ENCODE data around the gene SORCS2.

DNA sequence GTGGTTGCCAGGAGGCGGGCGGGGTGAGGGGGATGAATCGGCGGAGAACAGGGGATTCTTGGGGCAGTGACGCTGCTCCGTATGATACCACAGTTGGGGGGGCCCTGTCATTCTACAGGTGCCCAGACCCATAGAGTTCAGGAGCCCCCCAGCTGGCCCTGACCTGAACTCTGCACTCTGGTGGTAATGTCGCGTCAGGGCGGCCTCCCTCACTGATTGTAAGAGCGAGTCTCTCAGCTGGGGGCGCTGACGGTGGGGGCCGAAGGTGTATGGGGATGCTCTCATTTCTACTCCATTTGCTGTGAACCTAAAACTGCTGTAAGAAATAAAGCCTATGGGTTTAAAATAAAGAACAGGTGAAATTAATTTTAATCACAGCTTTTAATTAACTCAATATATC lies 334.2 kb downstream of the SORCS2 start:
- TF ChIP-seq, protein P1, sequence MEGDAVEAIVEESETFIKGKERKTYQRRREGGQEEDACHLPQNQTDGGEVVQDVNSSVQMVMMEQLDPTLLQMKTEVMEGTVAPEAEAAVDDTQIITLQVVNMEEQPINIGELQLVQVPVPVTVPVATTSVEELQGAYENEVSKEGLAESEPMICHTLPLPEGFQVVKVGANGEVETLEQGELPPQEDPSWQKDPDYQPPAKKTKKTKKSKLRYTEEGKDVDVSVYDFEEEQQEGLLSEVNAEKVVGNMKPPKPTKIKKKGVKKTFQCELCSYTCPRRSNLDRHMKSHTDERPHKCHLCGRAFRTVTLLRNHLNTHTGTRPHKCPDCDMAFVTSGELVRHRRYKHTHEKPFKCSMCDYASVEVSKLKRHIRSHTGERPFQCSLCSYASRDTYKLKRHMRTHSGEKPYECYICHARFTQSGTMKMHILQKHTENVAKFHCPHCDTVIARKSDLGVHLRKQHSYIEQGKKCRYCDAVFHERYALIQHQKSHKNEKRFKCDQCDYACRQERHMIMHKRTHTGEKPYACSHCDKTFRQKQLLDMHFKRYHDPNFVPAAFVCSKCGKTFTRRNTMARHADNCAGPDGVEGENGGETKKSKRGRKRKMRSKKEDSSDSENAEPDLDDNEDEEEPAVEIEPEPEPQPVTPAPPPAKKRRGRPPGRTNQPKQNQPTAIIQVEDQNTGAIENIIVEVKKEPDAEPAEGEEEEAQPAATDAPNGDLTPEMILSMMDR (conservative IDR thresholded peaks at IDR 0.05; ENCODE audit: low read length), result no peak
- TF ChIP-seq EZH2phosphoT487 (IDR thresholded peaks at IDR 0.05; ENCODE audit: borderline replicate concordance, low read depth, low read length), result no peak

Measured in OCI-LY7 (cell line).